Measurements from ENCODE around the gene ITIH6.
"Not testable (repeated sequence)": the region's sequence is repeated elsewhere in the genome, so short reads cannot be mapped to it uniquely, and the experiment has no call there.

The ITIH6 gene, protein sequence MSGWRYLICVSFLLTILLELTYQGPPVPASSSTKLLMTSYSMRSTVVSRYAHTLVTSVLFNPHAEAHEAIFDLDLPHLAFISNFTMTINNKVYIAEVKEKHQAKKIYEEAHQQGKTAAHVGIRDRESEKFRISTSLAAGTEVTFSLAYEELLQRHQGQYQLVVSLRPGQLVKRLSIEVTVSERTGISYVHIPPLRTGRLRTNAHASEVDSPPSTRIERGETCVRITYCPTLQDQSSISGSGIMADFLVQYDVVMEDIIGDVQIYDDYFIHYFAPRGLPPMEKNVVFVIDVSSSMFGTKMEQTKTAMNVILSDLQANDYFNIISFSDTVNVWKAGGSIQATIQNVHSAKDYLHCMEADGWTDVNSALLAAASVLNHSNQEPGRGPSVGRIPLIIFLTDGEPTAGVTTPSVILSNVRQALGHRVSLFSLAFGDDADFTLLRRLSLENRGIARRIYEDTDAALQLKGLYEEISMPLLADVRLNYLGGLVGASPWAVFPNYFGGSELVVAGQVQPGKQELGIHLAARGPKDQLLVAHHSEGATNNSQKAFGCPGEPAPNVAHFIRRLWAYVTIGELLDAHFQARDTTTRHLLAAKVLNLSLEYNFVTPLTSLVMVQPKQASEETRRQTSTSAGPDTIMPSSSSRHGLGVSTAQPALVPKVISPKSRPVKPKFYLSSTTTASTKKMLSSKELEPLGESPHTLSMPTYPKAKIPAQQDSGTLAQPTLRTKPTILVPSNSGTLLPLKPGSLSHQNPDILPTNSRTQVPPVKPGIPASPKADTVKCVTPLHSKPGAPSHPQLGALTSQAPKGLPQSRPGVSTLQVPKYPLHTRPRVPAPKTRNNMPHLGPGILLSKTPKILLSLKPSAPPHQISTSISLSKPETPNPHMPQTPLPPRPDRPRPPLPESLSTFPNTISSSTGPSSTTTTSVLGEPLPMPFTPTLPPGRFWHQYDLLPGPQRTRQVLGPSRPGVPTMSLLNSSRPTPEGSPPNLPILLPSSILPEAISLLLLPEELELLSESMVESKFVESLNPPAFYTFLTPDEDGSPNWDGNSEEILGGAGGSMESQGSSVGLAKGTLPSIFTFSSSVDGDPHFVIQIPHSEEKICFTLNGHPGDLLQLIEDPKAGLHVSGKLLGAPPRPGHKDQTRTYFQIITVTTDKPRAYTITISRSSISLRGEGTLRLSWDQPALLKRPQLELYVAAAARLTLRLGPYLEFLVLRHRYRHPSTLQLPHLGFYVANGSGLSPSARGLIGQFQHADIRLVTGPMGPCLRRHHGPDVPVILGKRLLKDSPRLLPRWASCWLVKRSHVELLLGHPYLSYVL

DNA sequence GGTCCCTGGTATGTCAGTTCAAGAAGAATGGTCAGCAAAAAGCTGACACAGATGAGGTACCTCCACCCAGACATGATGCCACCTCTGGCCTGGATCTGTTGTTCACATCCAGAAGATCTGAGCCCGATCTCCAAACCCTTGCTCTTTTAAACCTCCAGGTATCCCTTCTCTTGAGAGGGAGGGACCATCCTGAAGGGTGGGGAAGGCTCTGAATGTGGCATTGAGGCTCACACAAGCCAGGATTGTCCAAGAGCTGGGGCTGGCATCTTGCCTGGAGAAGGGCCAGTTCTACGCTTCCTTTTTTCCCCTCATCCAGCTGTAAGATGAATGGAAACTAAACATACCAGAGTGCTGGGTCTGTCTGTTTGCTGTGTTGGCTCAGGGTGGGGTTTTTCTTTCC is at the start of gene ITIH6:
Gene ITIH6, minus strand, starts transcription at position 119 of the 400 bp plus-strand sequence. Its CDS starts 45 bp downstream, at position 74.
- TF ChIP-seq, protein P1, sequence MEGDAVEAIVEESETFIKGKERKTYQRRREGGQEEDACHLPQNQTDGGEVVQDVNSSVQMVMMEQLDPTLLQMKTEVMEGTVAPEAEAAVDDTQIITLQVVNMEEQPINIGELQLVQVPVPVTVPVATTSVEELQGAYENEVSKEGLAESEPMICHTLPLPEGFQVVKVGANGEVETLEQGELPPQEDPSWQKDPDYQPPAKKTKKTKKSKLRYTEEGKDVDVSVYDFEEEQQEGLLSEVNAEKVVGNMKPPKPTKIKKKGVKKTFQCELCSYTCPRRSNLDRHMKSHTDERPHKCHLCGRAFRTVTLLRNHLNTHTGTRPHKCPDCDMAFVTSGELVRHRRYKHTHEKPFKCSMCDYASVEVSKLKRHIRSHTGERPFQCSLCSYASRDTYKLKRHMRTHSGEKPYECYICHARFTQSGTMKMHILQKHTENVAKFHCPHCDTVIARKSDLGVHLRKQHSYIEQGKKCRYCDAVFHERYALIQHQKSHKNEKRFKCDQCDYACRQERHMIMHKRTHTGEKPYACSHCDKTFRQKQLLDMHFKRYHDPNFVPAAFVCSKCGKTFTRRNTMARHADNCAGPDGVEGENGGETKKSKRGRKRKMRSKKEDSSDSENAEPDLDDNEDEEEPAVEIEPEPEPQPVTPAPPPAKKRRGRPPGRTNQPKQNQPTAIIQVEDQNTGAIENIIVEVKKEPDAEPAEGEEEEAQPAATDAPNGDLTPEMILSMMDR (IDR thresholded peaks at IDR 0.05; ENCODE audit: insufficient read depth, low read depth, low read length, missing control alignments): no peak
- DNase-seq (ENCODE audit: low read depth): no peak
- no peak within 1 kb of the TSS for H3K4me3 ChIP-seq (ENCODE audit: low read depth, low read length)

GRCh38 chrX:54847700-54848099 is 49.6 kb upstream of the ITIH6 start:
- not testable (repeated sequence) for DNase-seq (ENCODE audit: low read depth); H3K4me3 ChIP-seq (ENCODE audit: low read depth, low read length)

DNA sequence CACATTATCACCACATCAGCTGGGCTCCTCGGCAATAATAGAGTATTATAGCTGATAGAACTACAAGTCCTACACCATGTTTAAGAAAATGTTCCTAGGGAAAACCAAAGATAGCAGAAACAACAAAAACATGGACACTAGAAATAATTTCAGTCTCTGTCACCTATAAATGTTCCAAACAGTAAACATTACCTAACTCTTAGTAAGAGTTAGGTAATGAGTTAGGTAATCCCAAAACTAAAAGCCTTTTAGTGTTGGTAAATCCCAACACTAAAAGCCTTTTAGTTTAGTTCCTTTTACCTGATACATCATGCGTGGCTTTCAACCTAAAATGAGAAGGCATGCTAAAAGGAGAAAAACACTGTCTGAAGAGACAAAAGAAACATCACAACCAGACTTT is 45.0 kb upstream of the ITIH6 start:
- H3K4me3 ChIP-seq (ENCODE audit: low read depth, low read length): no peak overlapping the region
- TF ChIP-seq, protein P1 (IDR thresholded peaks at IDR 0.05; ENCODE audit: insufficient read depth, low read depth, low read length, missing control alignments): no peak
- DNase-seq (ENCODE audit: low read depth): no peak

GRCh38 chrX:54842607-54843006 is 44.6 kb upstream of the ITIH6 start:
- no peak overlapping the region for H3K4me3 ChIP-seq (ENCODE audit: low read depth, low read length)
- no peak for DNase-seq (ENCODE audit: low read depth)
- TF ChIP-seq, protein P1 (IDR thresholded peaks at IDR 0.05; ENCODE audit: insufficient read depth, low read depth, low read length, missing control alignments): no peak

- DNase-seq (ENCODE audit: low read depth): not testable (repeated sequence)
Observed at GRCh38 chrX:54841184-54841874, 43.3 kb upstream of the ITIH6 start.

DNA sequence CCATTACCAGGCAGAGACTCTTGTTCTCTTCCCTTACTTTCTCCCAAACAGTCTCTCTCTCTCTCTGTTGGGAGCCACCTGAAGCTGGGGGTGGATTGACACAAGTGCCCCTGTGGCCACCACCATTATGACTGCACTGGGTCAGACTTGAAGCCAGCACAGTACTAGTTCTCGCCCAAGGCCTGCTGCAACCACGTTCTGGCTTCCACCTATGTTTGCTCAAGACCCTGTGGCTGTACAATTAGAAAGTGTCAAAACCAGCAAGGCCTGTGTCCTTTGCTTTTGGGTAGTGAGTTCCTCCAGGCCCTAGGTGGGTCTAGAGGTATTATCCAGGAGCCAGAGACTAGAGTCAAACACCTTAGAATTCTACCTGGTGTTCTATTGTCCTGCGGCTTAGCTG is 40.5 kb upstream of the ITIH6 start:
- no peak for DNase-seq (ENCODE audit: low read depth)
- TF ChIP-seq, protein P1 (IDR thresholded peaks at IDR 0.05; ENCODE audit: insufficient read depth, low read depth, low read length, missing control alignments): no peak

More at GRCh38 chrX:54841184-54841874, 43.3 kb upstream of the ITIH6 start:
- not testable (repeated sequence) for H3K4me3 ChIP-seq (ENCODE audit: low read depth, low read length)

GRCh38 chrX:54826598-54826997 is 28.5 kb upstream of the ITIH6 start:
- no peak overlapping the region for H3K4me3 ChIP-seq (ENCODE audit: low read depth, low read length)
- TF ChIP-seq, protein P1 (IDR thresholded peaks at IDR 0.05; ENCODE audit: insufficient read depth, low read depth, low read length, missing control alignments): no peak
- DNase-seq (ENCODE audit: low read depth): no peak

More for the DNA sequence above, 40.5 kb upstream of the ITIH6 start:
- H3K4me3 ChIP-seq (ENCODE audit: low read depth, low read length): no peak overlapping the region
